Choroid plexus epithelial cell (primary cell): ENCODE measurements around the gene PPP1R26.
A peak's percentile ranks its signal among the peaks of the same experiment; 100 is the strongest.
"Not testable (repeated sequence)": the region's sequence is repeated elsewhere in the genome, so short reads cannot be mapped to it uniquely, and the experiment has no call there.

Experiments
- DNase-seq: peaks from one replicate; pipeline ENCODE4 v3.0.0-alpha.2; 2010; ENCODE audit warnings: low read depth
- H3K4me3 ChIP-seq: 2 replicates; pipeline ENCODE4 v1.5.1; 2011; ENCODE audit warnings: low read depth, mild to moderate bottlenecking, control low read depth, low read length, moderate library complexity
- CTCF ChIP-seq: conservative IDR thresholded peaks from 2 replicates; pipeline ENCODE4 v1.5.1; 2011; ENCODE audit warnings: low read depth, mild to moderate bottlenecking, control low read depth, inconsistent platforms, low read length, moderate library complexity

PPP1R26 gene

GRCh38 chr9:135455401-135456030 is 24.1 kb upstream of the PPP1R26 start:
- H3K4me3 ChIP-seq, result no peak overlapping the region
- DNase-seq, result no peak
- no peak for TF ChIP-seq CTCF

GRCh38 chr9:135456436-135457104 is 23.0 kb upstream of the PPP1R26 start:
- no peak for DNase-seq
- H3K4me3 ChIP-seq, result no peak overlapping the region
- TF ChIP-seq CTCF, result no peak

GRCh38 chr9:135458478-135458877 is 21.1 kb upstream of the PPP1R26 start:
- not testable (repeated sequence) for DNase-seq, H3K4me3 ChIP-seq

GRCh38 chr9:135461936-135462335 is 17.6 kb upstream of the PPP1R26 start:
- TF ChIP-seq CTCF, result no peak
- no peak overlapping the region for H3K4me3 ChIP-seq
- no peak for DNase-seq

GRCh38 chr9:135463140-135463539 is 16.4 kb upstream of the PPP1R26 start:
- H3K4me3 ChIP-seq, result no peak overlapping the region
- TF ChIP-seq CTCF, result no peak
- DNase-seq, result no peak

- no peak for DNase-seq
- no peak for TF ChIP-seq CTCF
- no peak overlapping the region for H3K4me3 ChIP-seq
Measured at GRCh38 chr9:135464181-135464580, 15.4 kb upstream of the PPP1R26 start.

- peak overlapping the region; percentile 47 for H3K4me3 ChIP-seq
- no peak for TF ChIP-seq CTCF
- DNase-seq, result peak; percentile 45
Measured at GRCh38 chr9:135468854-135469521, 10.6 kb upstream of the PPP1R26 start.
